Kidney epithelial cell (primary cell): ENCODE results near the gene TRA2A. TPM values are rescaled to one million over a fixed set of nuclear protein-coding genes. Genes with fewer than 3 reads are reported as not detected.

ENCODE experiments used
- DNase-seq: peaks from one replicate; pipeline ENCODE4 v3.0.0-alpha.2; 2010; ENCODE audit warnings: low read depth
- H3K27me3 ChIP-seq: 2 replicates; pipeline ENCODE4 v1.6.0; 2011; ENCODE audit warnings: low read length; ENCODE audit not compliant: control insufficient read depth, insufficient read depth
- H3K36me3 ChIP-seq: 2 replicates; pipeline ENCODE4 v1.5.1; 2011; ENCODE audit warnings: low read length; ENCODE audit not compliant: control insufficient read depth, insufficient read depth
- H3K4me3 ChIP-seq: 2 replicates; pipeline ENCODE4 v1.5.1; 2011; ENCODE audit warnings: low read depth, mild to moderate bottlenecking, control low read depth, low read length
- CTCF ChIP-seq: IDR thresholded peaks from 2 replicates; pipeline ENCODE4 v1.5.1; 2011; ENCODE audit warnings: mild to moderate bottlenecking, moderate library complexity, low read length, control low read depth, inconsistent platforms; ENCODE audit not compliant: insufficient read depth, poor library complexity, severe bottlenecking
- total RNA-seq: library from RNA; depleted of rRNA; stranded (reverse); fragments of >200 nt; gene quantifications from 2 replicates; pipeline ENCODE4 v1.2.3, GENCODE V29; 2015

TRA2A gene
- total RNA-seq, 1 donor from 2014 or later, result 36.9 TPM

- Histone ChIP-seq H3K27me3 (no peaks in the 10 kb centered on the region), H3K36me3 (no peaks in the 10 kb centered on the region), H3K4me3 (peak overlapping the region; percentile 91)
- TF ChIP-seq CTCF, result no peak
- no peak for DNase-seq
Measured at GRCh38 chr7:23469961-23470250, 61.9 kb downstream of the TRA2A start.

- no peak for TF ChIP-seq CTCF
- no peaks in the 10 kb centered on the region for H3K27me3 ChIP-seq
- DNase-seq, result no peak
Measured at GRCh38 chr7:23469150-23469960, 62.4 kb downstream of the TRA2A start.

GRCh38 chr7:23468526-23469149 is 63.1 kb downstream of the TRA2A start:
- Histone ChIP-seq H3K36me3 (no peaks in the 10 kb centered on the region), H3K27me3 (no peaks in the 10 kb centered on the region), H3K4me3 (peak overlapping the region; percentile 91)
- DNase-seq, result no peak
- no peak for TF ChIP-seq CTCF

More at GRCh38 chr7:23469150-23469960, 62.4 kb downstream of the TRA2A start:
- Histone ChIP-seq H3K4me3 (peak overlapping the region; percentile 91), H3K36me3 (no peaks in the 10 kb centered on the region)

- DNase-seq, result no peak
- no peaks in the 10 kb centered on the region for H3K27me3 ChIP-seq
- H3K4me3 ChIP-seq, result peak overlapping the region; percentile 91
- H3K36me3 ChIP-seq, result no peaks in the 10 kb centered on the region
- no peak for TF ChIP-seq CTCF
Measured at GRCh38 chr7:23467806-23468525, 63.8 kb downstream of the TRA2A start.

GRCh38 chr7:23467291-23467805 is 64.4 kb downstream of the TRA2A start:
- DNase-seq, result no peak
- TF ChIP-seq CTCF, result no peak
- H3K36me3 ChIP-seq, result no peaks in the 10 kb centered on the region
- no peaks in the 10 kb centered on the region for H3K27me3 ChIP-seq
- H3K4me3 ChIP-seq, result peak overlapping the region; percentile 91
